Muscle of leg (tissue), 11 donors: ENCODE measurements around the gene DHRS9. TPM values are rescaled to one million over a fixed set of nuclear protein-coding genes. Genes with fewer than 3 reads are reported as not detected.

ENCODE experiments used
- DNase-seq: peaks from one replicate; pipeline ENCODE4 v3.0.0; 2013
- H3K27ac ChIP-seq: one replicate; pipeline ENCODE4 v1.5.1; 2013; ENCODE audit warnings: mild to moderate bottlenecking, low read length, control low read depth
- H3K27me3 ChIP-seq: one replicate; pipeline ENCODE4 v1.6.1; 2013; ENCODE audit warnings: low read length; ENCODE audit not compliant: control insufficient read depth, insufficient read depth
- H3K36me3 ChIP-seq: one replicate; pipeline ENCODE4 v1.6.1; 2013; ENCODE audit warnings: low read length; ENCODE audit not compliant: control insufficient read depth, insufficient read depth
- H3K4me1 ChIP-seq: one replicate; pipeline ENCODE4 v1.6.1; 2013; ENCODE audit warnings: low read length; ENCODE audit not compliant: control insufficient read depth, insufficient read depth
- H3K4me3 ChIP-seq: one replicate; pipeline ENCODE4 v1.5.1; 2013; ENCODE audit warnings: low read length, control low read depth
- H3K9me3 ChIP-seq: replicated peaks from 2 replicates; pipeline ENCODE4 v1.6.1; 2013; ENCODE audit warnings: low read depth, low read length; ENCODE audit not compliant: control insufficient read depth
- WGBS: methylation state at CpG from one replicate; pipeline ENCODE4 v1.1.5; 2013; ENCODE audit warnings: missing lambda C conversion rate; ENCODE audit not compliant: insufficient coverage; 5-methylcytosine and 5-hydroxymethylcytosine counted together
- polyA plus RNA-seq, 8 donors: library from polyadenylated mRNA; unstranded; fragments of 120-200 nt; gene quantifications; one replicate each; pipeline versions ENCODE4 v1.2.1 to v1.2.3, GENCODE V29; 2013; ENCODE audit warnings: inconsistent platforms in 1 of 8, low replicate concordance in 1 of 8; ENCODE audit not compliant: insufficient read length in 8 of 8, insufficient read depth in 1 of 8
- total RNA-seq: library from RNA; stranded (reverse); fragments of 120-200 nt; gene quantifications from one replicate; pipeline ENCODE4 v1.2.4, GENCODE V29; 2013

Gene DHRS9
- total and polyA plus RNA-seq, 9 donors, result 0.19 to 0.72 (median 0.33) TPM

DNA sequence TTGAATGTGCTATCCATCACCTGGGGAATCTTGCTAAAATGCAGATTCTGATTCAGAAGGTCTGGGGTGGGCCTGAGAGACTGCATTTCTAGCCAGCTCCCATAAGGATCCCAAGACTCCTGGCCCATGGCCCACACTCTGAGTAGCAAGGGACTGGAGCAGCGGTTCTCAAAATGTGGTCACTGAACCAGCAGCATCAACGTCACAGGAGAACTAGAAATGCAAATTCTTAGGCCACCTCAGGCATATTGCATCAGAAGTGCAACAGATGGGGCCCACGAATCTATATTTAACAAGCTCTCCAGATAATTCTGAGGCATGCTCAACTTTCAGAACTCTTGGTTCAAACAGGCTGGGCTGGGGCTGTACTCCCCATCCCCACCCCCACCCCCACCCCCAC, 74.6 kb downstream of the DHRS9 start:
- Histone ChIP-seq H3K27me3 (no peaks in the 10 kb centered on the region), H3K36me3 (no peaks in the 10 kb centered on the region), H3K9me3 (no peaks in the 10 kb centered on the region), H3K4me3 (no peak overlapping the region), H3K4me1 (no peaks in the 10 kb centered on the region), H3K27ac (no peak overlapping the region)
- no peak for DNase-seq
- WGBS, result 73% methylated on average over 3 of the region's 3 CpGs

Other genes starting within 250 kb of the DHRS9 start
- gene SPC25, start 179.1 kb upstream of the DHRS9 start, total RNA-seq, result 5.3 TPM
- 10 to 100 TPM in 5 of 8 donors, 1 to 10 TPM in 3; 9.0 to 13.0 (median 10.8) TPM for gene SPC25, start 179.1 kb upstream of the DHRS9 start, polyA plus RNA-seq
- gene G6PC2, start 168.3 kb upstream of the DHRS9 start, total RNA-seq, result not detected
- gene G6PC2, start 168.3 kb upstream of the DHRS9 start, polyA plus RNA-seq, result under 1 TPM in 1 of 8 donors, not detected in 7; 0.04 TPM
- gene ABCB11, start 38.2 kb upstream of the DHRS9 start, total RNA-seq, result 0.04 TPM
- under 1 TPM in 5 of 8 donors, not detected in 3; 0.11 to 0.27 (median 0.13) TPM for gene ABCB11, start 38.2 kb upstream of the DHRS9 start, polyA plus RNA-seq